GM10248 (cell line): ENCODE data around the gene PTOV1.

Experiments used
- CTCF ChIA-PET: fragments of 300-600 bp; sonication (Branson Sonifier 250); formaldehyde crosslinking; extraction: SDS; loops from one replicate; lab custom pipeline; 2021; ENCODE audit warnings: antibody characterized with exemption; lab: Yijun Ruan, JAX
- POLR2A ChIA-PET: fragments of 350-650 bp; sonication (Branson Sonifier 250); formaldehyde crosslinking; extraction: SDS; loops from one replicate; lab custom pipeline; 2020; ENCODE audit warnings: antibody characterized with exemption; lab: Yijun Ruan, JAX
- DNase-seq: peaks from one replicate; pipeline ENCODE4 v3.0.0; 2012; ENCODE audit errors: extremely low spot score
- CTCF ChIP-seq: IDR thresholded peaks from 2 replicates; pipeline ENCODE4 v1.5.1; 2012; ENCODE audit warnings: mild to moderate bottlenecking, low read depth; ENCODE audit errors: extremely low read depth, missing control alignments, control extremely low read depth

The PTOV1 gene

GRCh38 chr19:49877879-49878743 lies 27.2 kb downstream of the PTOV1 start:
- CTCF ChIA-PET, result interaction anchor here (1.2 kb wide), 1 partner anchor 12 kb away, joined by 4 read pairs; no protein-coding TSS in a partner anchor
- POLR2A ChIA-PET, result interaction anchor here (0.6 kb wide), 1 partner anchor 10 kb away, joined by 3 read pairs; no protein-coding TSS in a partner anchor
- DNase-seq, result peak; percentile 97
- no peak for TF ChIP-seq CTCF

- TF ChIP-seq CTCF, result no peak
- CTCF ChIA-PET, result no interaction called here
- no peak for DNase-seq
- POLR2A ChIA-PET, result no interaction called here
Observed at GRCh38 chr19:49878744-49879070, 27.7 kb downstream of the PTOV1 start.

- no peak for DNase-seq
- no peak for TF ChIP-seq CTCF
- CTCF ChIA-PET, result no interaction called here
- POLR2A ChIA-PET, result no interaction called here
Observed at GRCh38 chr19:49879243-49879963, 28.4 kb downstream of the PTOV1 start.

- DNase-seq, result no peak
- ChIA-PET CTCF (interaction anchor here (1.5 kb wide), 1 partner anchor 18 kb away, joined by 4 read pairs; no protein-coding TSS in a partner anchor), POLR2A (interaction anchor here (1.2 kb wide), 1 partner anchor 49 kb away, joined by 6 read pairs; the partner anchor contains the start of genes ATF5 and NUP62)
- no peak for TF ChIP-seq CTCF
Observed at GRCh38 chr19:49880162-49880869, 29.4 kb downstream of the PTOV1 start.

GRCh38 chr19:49881186-49881585 lies 30.2 kb downstream of the PTOV1 start:
- no peak for DNase-seq
- ChIA-PET POLR2A (interaction anchor here (1.2 kb wide), 1 partner anchor 48 kb away, joined by 6 read pairs; the partner anchor contains the start of genes ATF5 and NUP62), CTCF (interaction anchor here (1.5 kb wide), 1 partner anchor 17 kb away, joined by 4 read pairs; no protein-coding TSS in a partner anchor)
- TF ChIP-seq CTCF, result no peak
